ENCODE results near the gene JAKMIP1. TPM values are rescaled to one million over a fixed set of nuclear protein-coding genes. Genes with fewer than 3 reads are reported as not detected.

Gene JAKMIP1
- total RNA-seq, 1 donor from 2014 or later, result 0.10 TPM

- peak; percentile 79 for DNase-seq (ENCODE audit: low spot score)
Observed at GRCh38 chr4:6105311-6105911, 94.9 kb downstream of the JAKMIP1 start.

- DNase-seq (ENCODE audit: low spot score), result peak; percentile 71
Observed at GRCh38 chr4:6104541-6105130, 95.7 kb downstream of the JAKMIP1 start.

GRCh38 chr4:6097581-6097980, 102.8 kb downstream of the JAKMIP1 start:
- DNase-seq (ENCODE audit: low spot score), result no peak

- no peak for DNase-seq (ENCODE audit: low spot score)
Observed at GRCh38 chr4:6095897-6096296, 104.5 kb downstream of the JAKMIP1 start.

- no peak for DNase-seq (ENCODE audit: low spot score)
Observed at GRCh38 chr4:6095023-6095752, 105.2 kb downstream of the JAKMIP1 start.

GRCh38 chr4:6093671-6094070, 106.7 kb downstream of the JAKMIP1 start:
- DNase-seq (ENCODE audit: low spot score), result no peak

GRCh38 chr4:6092971-6093370, 107.4 kb downstream of the JAKMIP1 start:
- no peak for DNase-seq (ENCODE audit: low spot score)

GRCh38 chr4:6092131-6092530, 108.2 kb downstream of the JAKMIP1 start:
- DNase-seq (ENCODE audit: low spot score), result no peak

- no peak for DNase-seq (ENCODE audit: low spot score)
Observed at GRCh38 chr4:6090931-6091330, 109.4 kb downstream of the JAKMIP1 start.

- DNase-seq (ENCODE audit: low spot score), result no peak
Observed at GRCh38 chr4:6088950-6089349, 111.4 kb downstream of the JAKMIP1 start.

GRCh38 chr4:6087669-6088341, 112.5 kb downstream of the JAKMIP1 start:
- no peak for DNase-seq (ENCODE audit: low spot score)

GRCh38 chr4:6086846-6087245, 113.5 kb downstream of the JAKMIP1 start:
- no peak for DNase-seq (ENCODE audit: low spot score)

GRCh38 chr4:6085691-6086628, 114.4 kb downstream of the JAKMIP1 start:
- no peak for DNase-seq (ENCODE audit: low spot score)

- no peak for DNase-seq (ENCODE audit: low spot score)
Observed at GRCh38 chr4:6085028-6085690, 115.2 kb downstream of the JAKMIP1 start.

GRCh38 chr4:6079965-6080364, 120.4 kb downstream of the JAKMIP1 start:
- DNase-seq (ENCODE audit: low spot score), result no peak

- no peak for DNase-seq (ENCODE audit: low spot score)
Observed at GRCh38 chr4:6078560-6078959, 121.8 kb downstream of the JAKMIP1 start.

GRCh38 chr4:6076391-6076790, 124.0 kb downstream of the JAKMIP1 start:
- DNase-seq (ENCODE audit: low spot score), result no peak

- DNase-seq (ENCODE audit: low spot score), result no peak
Observed at GRCh38 chr4:6074758-6075157, 125.6 kb downstream of the JAKMIP1 start.

GRCh38 chr4:6071959-6072720, 128.2 kb downstream of the JAKMIP1 start:
- DNase-seq (ENCODE audit: low spot score), result no peak
